ENCODE data around the gene PPM1N.

Gene PPM1N

GRCh38 chr19:45547965-45548609 is 49.8 kb downstream of the PPM1N start:
- DNase-seq (ENCODE audit: low spot score), result no peak
- no peak for TF ChIP-seq CTCF (IDR thresholded peaks at IDR 0.05; ENCODE audit: extremely low read depth, missing control alignments)
